Transverse colon (tissue), 4 donors: ENCODE measurements around the gene LY86. TPM values are rescaled to one million over a fixed set of nuclear protein-coding genes. Genes with fewer than 3 reads are reported as not detected.
"Not testable (repeated sequence)": the region's sequence is repeated elsewhere in the genome, so short reads cannot be mapped to it uniquely, and the experiment has no call there.

Experiments
- DNase-seq: peaks from one replicate; pipeline ENCODE4 v3.0.0-alpha.2; 2019
- H3K27ac ChIP-seq, 4 donors: fragments of 200-600 bp; sonication (generic); 2 replicates each; pipeline ENCODE4 v1.5.1; 2016 to 2018; ENCODE audit warnings: inconsistent platforms in 4 of 4
- H3K27me3 ChIP-seq: fragments of 200-600 bp; sonication (generic); 2 replicates; pipeline ENCODE4 v1.5.1; 2017; ENCODE audit warnings: inconsistent platforms
- H3K36me3 ChIP-seq, 4 donors: fragments of 200-600 bp; sonication (generic); 2 replicates each; pipeline ENCODE4 v1.5.1; 2017 to 2019; ENCODE audit warnings: inconsistent platforms in 4 of 4
- H3K4me1 ChIP-seq, 4 donors: fragments of 200-600 bp; sonication (generic); 2 replicates each; pipeline ENCODE4 v1.5.1; 2017 to 2020; ENCODE audit warnings: inconsistent platforms in 4 of 4
- H3K4me3 ChIP-seq, 4 donors: fragments of 200-600 bp; sonication (generic); 1 replicate in 1 of 4; 2 replicates in 3 of 4; pipeline versions ENCODE4 v1.5.1 to v1.6.1; 2017 to 2019; ENCODE audit warnings: inconsistent platforms in 4 of 4
- H3K9me3 ChIP-seq, 2 donors: fragments of 200-600 bp; sonication (generic); 2 replicates each; pipeline ENCODE4 v1.5.1; 2017 to 2019; ENCODE audit warnings: inconsistent platforms in 2 of 2
- CTCF ChIP-seq, 5 experiments: fragments of 200-600 bp in 3 of 5; fragments of 450-650 bp in 2 of 5; sonication (generic) in 3 of 5; IDR thresholded peaks; 1 replicate in 2 of 5; 2 replicates in 3 of 5; pipeline ENCODE4 v1.5.1; 2016 to 2017; ENCODE audit warnings: antibody characterized with exemption in 5 of 5, inconsistent platforms in 3 of 5, mild to moderate bottlenecking in 2 of 5, moderate library complexity in 1 of 5
- EP300 ChIP-seq: sonication (generic); formaldehyde crosslinking; IDR thresholded peaks from one replicate; pipeline ENCODE4 v1.6.1; 2017; ENCODE audit warnings: antibody characterized with exemption, low read depth
- POLR2A ChIP-seq: fragments of 450-650 bp; IDR thresholded peaks from one replicate; pipeline ENCODE4 v1.6.1; 2016; ENCODE audit warnings: antibody characterized with exemption, mild to moderate bottlenecking, moderate library complexity
- POLR2AphosphoS5 ChIP-seq, 3 donors: sonication (generic); formaldehyde crosslinking; IDR thresholded peaks; one replicate each; pipeline ENCODE4 v1.6.1; 2016; ENCODE audit warnings: antibody characterized with exemption in 3 of 3
- WGBS, 2 donors: methylation state at CpG; one replicate each; pipeline ENCODE4 v1.1.5; 2018; ENCODE audit warnings: low coverage in 1 of 2; 5-methylcytosine and 5-hydroxymethylcytosine counted together
- in situ Hi-C, 4 donors: fragments of 200-750 bp; cut with MboI; loops; one replicate each; pipeline versions ENCODE4 v1.15.0 to v1.15.1; 2017; ENCODE audit warnings: low sequenced_read_pairs in 3 of 4, low pct_ligation_motif_present in 1 of 4, low pct_unique_long_range_greater_than_20kb in 1 of 4
- intact Hi-C: fragments of 100-400 bp; cut with DNase I; formaldehyde crosslinking; loops from one replicate; pipeline ENCODE4 v1.15.1; 2023; ENCODE audit warnings: low total_unique reads
- total RNA-seq, 4 donors: library from RNA; depleted of rRNA; stranded (reverse); fragments of >200 nt; gene quantifications; one replicate each; pipeline ENCODE4 v1.1.0, GENCODE V29; 2016

The LY86 gene
- total RNA-seq, 4 donors from 2014 or later, result 10.0 TPM; not detected in 3

- intact Hi-C loops, result no loop called here
- H3K36me3 ChIP-seq, result no peaks in the 10 kb centered on the region
- TF ChIP-seq EP300 (no peak), POLR2AphosphoS5 (IDR thresholded peaks at IDR 0.05) (no peak), CTCF (IDR thresholded peaks at IDR 0.05) (no peak), POLR2A (no peak)
- DNase-seq, result no peak
- no peak overlapping the region for H3K4me3 ChIP-seq
- no peaks in the 10 kb centered on the region for H3K27me3 ChIP-seq
- no peaks in the 10 kb centered on the region for H3K9me3 ChIP-seq
- H3K27ac ChIP-seq, result peak overlapping the region in 1 of 4 donors; percentile 11
- in situ Hi-C loops, result loop anchor here in 1 of 4 donors (25.0 kb wide), 1 partner anchor 951 kb away; no protein-coding TSS in a partner anchor
- 36 to 74% methylated on average over 8 to 9 of the region's 9 CpGs for WGBS, 2 donors
- H3K4me1 ChIP-seq, result peaks cover 8 to 17% (median 13%) of the 10 kb centered on the region in 4 donors
These were observed 72.7 kb downstream of the LY86 start for GRCh38 chr6:6661191-6661590.

GRCh38 chr6:6661684-6662083, 73.2 kb downstream of the LY86 start:
- no peak for TF ChIP-seq EP300
- TF ChIP-seq CTCF (IDR thresholded peaks at IDR 0.05), result no peak
- TF ChIP-seq POLR2A, result no peak
- peak in 1 of 3 donors; percentile 10 for TF ChIP-seq POLR2AphosphoS5 (IDR thresholded peaks at IDR 0.05)
- no peak overlapping the region for H3K4me3 ChIP-seq
- peak; percentile 62 for DNase-seq
- WGBS, 2 donors, result 22% methylated on average over 3 of the region's 3 CpGs; no CpG with 5 or more reads in 1 of the 2 donors
- no peaks in the 10 kb centered on the region for H3K9me3 ChIP-seq
- in situ Hi-C loops, result loop anchor here in 1 of 4 donors (25.0 kb wide), 1 partner anchor 951 kb away; no protein-coding TSS in a partner anchor
- no peaks in the 10 kb centered on the region for H3K36me3 ChIP-seq
- intact Hi-C loops, result no loop called here
- H3K27ac ChIP-seq, result peak overlapping the region in 1 of 4 donors; percentile 11
- H3K4me1 ChIP-seq, result peaks cover 8 to 17% (median 13%) of the 10 kb centered on the region in 4 donors
- no peaks in the 10 kb centered on the region for H3K27me3 ChIP-seq

GRCh38 chr6:6663421-6664135, 75.1 kb downstream of the LY86 start:
- TF ChIP-seq CTCF (IDR thresholded peaks at IDR 0.05) (no peak), EP300 (no peak), POLR2A (no peak), POLR2AphosphoS5 (IDR thresholded peaks at IDR 0.05) (no peak)
- 87 to 92% methylated on average over 4 to 10 of the region's 10 CpGs for WGBS, 2 donors
- in situ Hi-C loops, result loop anchor here in 1 of 4 donors (25.0 kb wide), 1 partner anchor 949 kb away; no protein-coding TSS in a partner anchor

GRCh38 chr6:6665555-6666243, 77.2 kb downstream of the LY86 start:
- Histone ChIP-seq H3K27me3 (no peaks in the 10 kb centered on the region), H3K4me3 (no peak overlapping the region), H3K9me3 (no peaks in the 10 kb centered on the region), H3K27ac (no peak overlapping the region), H3K4me1 (peaks cover 8 to 17% (median 13%) of the 10 kb centered on the region in 4 donors), H3K36me3 (no peaks in the 10 kb centered on the region)
- in situ Hi-C loops (loop anchor here in 1 of 4 donors (25.0 kb wide), 1 partner anchor 947 kb away; no protein-coding TSS in a partner anchor), intact Hi-C loops (no loop called here)
- TF ChIP-seq POLR2AphosphoS5 (IDR thresholded peaks at IDR 0.05) (no peak), POLR2A (no peak), CTCF (IDR thresholded peaks at IDR 0.05) (no peak), EP300 (no peak)
- no peak for DNase-seq
- 75 to 77% methylated on average over 9 to 11 of the region's 11 CpGs for WGBS, 2 donors

More at GRCh38 chr6:6663421-6664135, 75.1 kb downstream of the LY86 start:
- H3K27ac ChIP-seq, result no peak overlapping the region
- no peak for DNase-seq
- no peaks in the 10 kb centered on the region for H3K36me3 ChIP-seq
- peaks cover 8 to 17% (median 13%) of the 10 kb centered on the region in 4 donors for H3K4me1 ChIP-seq
- intact Hi-C loops, result no loop called here
- no peak overlapping the region for H3K4me3 ChIP-seq
- no peaks in the 10 kb centered on the region for H3K9me3 ChIP-seq
- H3K27me3 ChIP-seq, result no peaks in the 10 kb centered on the region

- H3K27me3 ChIP-seq, H3K36me3 ChIP-seq, H3K27ac ChIP-seq, DNase-seq, H3K9me3 ChIP-seq, H3K4me1 ChIP-seq, intact Hi-C loops, H3K4me3 ChIP-seq: not testable (repeated sequence)
- WGBS, 2 donors, result 87 to 90% methylated on average over 3 of the region's 3 CpGs
- in situ Hi-C loops, result loop anchor here in 2 of 4 donors (10.0 to 25.0 kb wide), 2 partner anchors 575 to 942 kb away; no protein-coding TSS in a partner anchor
These were observed 81.6 kb downstream of the LY86 start for GRCh38 chr6:6670150-6670549.
